HG03457 (cell line): Measurements from ENCODE around the gene UBE2N.
"Not testable (repeated sequence)": the region's sequence is repeated elsewhere in the genome, so short reads cannot be mapped to it uniquely, and the experiment has no call there.

ENCODE experiments used
- ATAC-seq: cut with Tn5 transposase; IDR thresholded peaks from one replicate; pipeline ENCODE4 v1.9.1; 2021; ENCODE audit warnings: moderate number of reproducible peaks; ENCODE audit not compliant: unreplicated experiment

The UBE2N gene

GRCh38 chr12:93447555-93448290 is 6.0 kb upstream of the UBE2N start:
- no peak for ATAC-seq

GRCh38 chr12:93443576-93443975 is 1.8 kb upstream of the UBE2N start:
- ATAC-seq = no peak

GRCh38 chr12:93442411-93443340 is 929 bp upstream of the UBE2N start:
- no peak for ATAC-seq

GRCh38 chr12:93441081-93441616 is 598 bp downstream of the UBE2N start:
- no peak for ATAC-seq

- no peak for ATAC-seq
Observed at GRCh38 chr12:93440043-93440835, 1.5 kb downstream of the UBE2N start.

GRCh38 chr12:93438266-93439050 is 3.3 kb downstream of the UBE2N start:
- no peak for ATAC-seq

- no peak for ATAC-seq
Observed at GRCh38 chr12:93434256-93434865, 7.4 kb downstream of the UBE2N start.

- ATAC-seq = not testable (repeated sequence)
Observed at GRCh38 chr12:93432031-93432430, 9.7 kb downstream of the UBE2N start.

GRCh38 chr12:93430280-93430679 is 11.5 kb downstream of the UBE2N start:
- no peak for ATAC-seq

- no peak for ATAC-seq
Observed at GRCh38 chr12:93429852-93430251, 11.9 kb downstream of the UBE2N start.

GRCh38 chr12:93429448-93429847 is 12.3 kb downstream of the UBE2N start:
- ATAC-seq = no peak

- no peak for ATAC-seq
Observed at GRCh38 chr12:93427779-93428564, 13.8 kb downstream of the UBE2N start.

GRCh38 chr12:93426412-93426805 is 15.3 kb downstream of the UBE2N start:
- ATAC-seq = no peak

GRCh38 chr12:93425736-93426411 is 15.9 kb downstream of the UBE2N start:
- ATAC-seq = no peak

GRCh38 chr12:93422050-93422449 is 19.7 kb downstream of the UBE2N start:
- no peak for ATAC-seq

- no peak for ATAC-seq
Observed at GRCh38 chr12:93419388-93420034, 22.2 kb downstream of the UBE2N start.

- ATAC-seq = no peak
Observed at GRCh38 chr12:93417967-93418480, 23.7 kb downstream of the UBE2N start.
